Hepatocyte (in vitro differentiated cells): Measurements from ENCODE around the gene RUSF1.

ENCODE experiments used
- EZH2 ChIP-seq: fragments of 200-600 bp; sonication (generic); IDR thresholded peaks from 2 replicates; pipeline ENCODE4 v1.6.1; 2016; ENCODE audit warnings: antibody characterized with exemption, mild to moderate bottlenecking, borderline replicate concordance
- EZH2phosphoT487 ChIP-seq: fragments of 200-600 bp; sonication (generic); IDR thresholded peaks from one replicate; pipeline ENCODE4 v1.6.1; 2018; ENCODE audit warnings: antibody characterized with exemption, mild to moderate bottlenecking, low read depth, moderate library complexity; ENCODE audit not compliant: unreplicated experiment, severe bottlenecking
- TF ChIP-seq, protein P1 (sequence below): fragments of 200-600 bp; sonication (generic); IDR thresholded peaks from 2 replicates; pipeline ENCODE4 v1.5.1; 2016; ENCODE audit warnings: antibody characterized with exemption, mild to moderate bottlenecking; ENCODE audit not compliant: poor library complexity

DNA sequence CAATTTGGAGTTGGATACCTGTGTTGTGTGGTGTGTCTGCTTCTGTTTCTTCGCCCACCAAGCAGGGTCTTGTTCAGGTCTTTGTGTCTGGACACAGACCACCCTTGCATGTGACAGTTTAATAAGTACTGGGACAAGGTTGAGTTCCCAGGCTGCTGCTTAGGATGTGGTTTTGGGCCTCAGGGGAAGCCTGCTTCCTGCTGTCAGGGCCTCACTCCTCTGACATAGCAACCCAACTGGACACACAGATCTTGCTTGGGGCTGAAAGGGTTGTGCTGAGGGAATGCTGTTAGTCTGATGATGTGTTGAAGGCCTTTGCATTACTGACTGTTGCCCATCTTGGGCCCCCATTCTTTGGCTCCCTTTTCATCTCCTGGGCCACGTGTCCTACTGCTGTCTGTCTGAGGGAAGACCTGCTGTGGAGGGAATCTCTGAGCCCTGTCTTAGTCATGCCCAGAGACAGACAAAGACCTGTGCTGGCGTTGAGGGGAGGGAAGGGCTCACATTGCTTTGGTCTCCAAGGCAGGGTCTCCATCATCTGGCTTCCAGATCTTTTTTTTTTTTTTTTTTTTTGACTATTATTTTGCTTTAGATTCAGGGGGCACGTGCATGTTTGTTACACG lies 40.9 kb downstream of the RUSF1 start:
- TF ChIP-seq, protein P1, sequence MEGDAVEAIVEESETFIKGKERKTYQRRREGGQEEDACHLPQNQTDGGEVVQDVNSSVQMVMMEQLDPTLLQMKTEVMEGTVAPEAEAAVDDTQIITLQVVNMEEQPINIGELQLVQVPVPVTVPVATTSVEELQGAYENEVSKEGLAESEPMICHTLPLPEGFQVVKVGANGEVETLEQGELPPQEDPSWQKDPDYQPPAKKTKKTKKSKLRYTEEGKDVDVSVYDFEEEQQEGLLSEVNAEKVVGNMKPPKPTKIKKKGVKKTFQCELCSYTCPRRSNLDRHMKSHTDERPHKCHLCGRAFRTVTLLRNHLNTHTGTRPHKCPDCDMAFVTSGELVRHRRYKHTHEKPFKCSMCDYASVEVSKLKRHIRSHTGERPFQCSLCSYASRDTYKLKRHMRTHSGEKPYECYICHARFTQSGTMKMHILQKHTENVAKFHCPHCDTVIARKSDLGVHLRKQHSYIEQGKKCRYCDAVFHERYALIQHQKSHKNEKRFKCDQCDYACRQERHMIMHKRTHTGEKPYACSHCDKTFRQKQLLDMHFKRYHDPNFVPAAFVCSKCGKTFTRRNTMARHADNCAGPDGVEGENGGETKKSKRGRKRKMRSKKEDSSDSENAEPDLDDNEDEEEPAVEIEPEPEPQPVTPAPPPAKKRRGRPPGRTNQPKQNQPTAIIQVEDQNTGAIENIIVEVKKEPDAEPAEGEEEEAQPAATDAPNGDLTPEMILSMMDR: no peak
- TF ChIP-seq EZH2 (no peak), EZH2phosphoT487 (no peak)
